Progenitor cell of endocrine pancreas (in vitro differentiated cells): ENCODE measurements around the gene AFG3L2. TPM values are rescaled to one million over a fixed set of nuclear protein-coding genes. Genes with fewer than 3 reads are reported as not detected.

ENCODE experiments used
- DNase-seq: peaks from one replicate; pipeline ENCODE4 v3.0.0; 2021; ENCODE audit warnings: low spot score; ENCODE audit not compliant: unreplicated experiment
- H3K27ac Mint-ChIP-seq: 2 replicates; pipeline ENCODE4 v1.8.0; 2021; ENCODE audit warnings: mild to moderate bottlenecking, moderate library complexity, mixed read lengths
- H3K27me3 Mint-ChIP-seq: 2 replicates; pipeline ENCODE4 v1.8.0; 2021; ENCODE audit warnings: mixed read lengths
- H3K36me3 Mint-ChIP-seq: 2 replicates; pipeline ENCODE4 v1.8.0; 2022; ENCODE audit warnings: mixed read lengths; ENCODE audit not compliant: insufficient read depth
- H3K4me1 Mint-ChIP-seq: 2 replicates; pipeline ENCODE4 v1.8.0; 2021; ENCODE audit warnings: low read depth, mixed read lengths
- H3K4me3 Mint-ChIP-seq: 2 replicates; pipeline ENCODE4 v1.8.0; 2021; ENCODE audit warnings: low read depth, mild to moderate bottlenecking, moderate library complexity, mixed read lengths
- H3K9me3 Mint-ChIP-seq: 2 replicates; pipeline ENCODE4 v1.8.0; 2021; ENCODE audit warnings: low read depth, mixed read lengths
- total RNA-seq: library from RNA; stranded (reverse); gene quantifications from 2 replicates; pipeline ENCODE4 v1.2.1, GENCODE V29; 2021
- TF ChIP-seq, protein P1 (sequence below): fragments of 200-600 bp; sonication (generic); IDR thresholded peaks from one replicate; pipeline ENCODE4 v1.5.0; 2021; ENCODE audit warnings: antibody characterized with exemption, mild to moderate bottlenecking; ENCODE audit not compliant: unreplicated experiment

AFG3L2 gene
- total RNA-seq, 1 donor from 2014 or later = 44.6 TPM

DNA sequence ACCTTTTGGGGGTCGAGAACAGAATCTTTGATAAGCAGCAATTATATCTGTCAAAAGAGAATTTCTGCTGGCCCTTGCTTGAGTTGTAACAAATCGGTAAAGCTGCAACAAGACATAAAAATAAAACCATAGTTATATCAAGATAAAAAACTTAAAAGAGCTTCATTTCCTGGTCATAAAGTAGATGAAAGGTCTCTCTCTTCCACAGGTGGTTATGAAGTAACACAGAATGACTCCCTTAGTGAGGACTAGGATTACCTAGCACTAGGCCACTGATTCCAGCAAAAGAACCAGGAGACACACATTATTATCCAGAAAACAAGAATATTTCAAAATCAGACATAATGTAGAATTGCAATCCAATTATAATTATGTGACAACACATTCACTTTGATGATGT, 5.4 kb downstream of the AFG3L2 start:
- DNase-seq = no peak
- TF ChIP-seq, protein P1, sequence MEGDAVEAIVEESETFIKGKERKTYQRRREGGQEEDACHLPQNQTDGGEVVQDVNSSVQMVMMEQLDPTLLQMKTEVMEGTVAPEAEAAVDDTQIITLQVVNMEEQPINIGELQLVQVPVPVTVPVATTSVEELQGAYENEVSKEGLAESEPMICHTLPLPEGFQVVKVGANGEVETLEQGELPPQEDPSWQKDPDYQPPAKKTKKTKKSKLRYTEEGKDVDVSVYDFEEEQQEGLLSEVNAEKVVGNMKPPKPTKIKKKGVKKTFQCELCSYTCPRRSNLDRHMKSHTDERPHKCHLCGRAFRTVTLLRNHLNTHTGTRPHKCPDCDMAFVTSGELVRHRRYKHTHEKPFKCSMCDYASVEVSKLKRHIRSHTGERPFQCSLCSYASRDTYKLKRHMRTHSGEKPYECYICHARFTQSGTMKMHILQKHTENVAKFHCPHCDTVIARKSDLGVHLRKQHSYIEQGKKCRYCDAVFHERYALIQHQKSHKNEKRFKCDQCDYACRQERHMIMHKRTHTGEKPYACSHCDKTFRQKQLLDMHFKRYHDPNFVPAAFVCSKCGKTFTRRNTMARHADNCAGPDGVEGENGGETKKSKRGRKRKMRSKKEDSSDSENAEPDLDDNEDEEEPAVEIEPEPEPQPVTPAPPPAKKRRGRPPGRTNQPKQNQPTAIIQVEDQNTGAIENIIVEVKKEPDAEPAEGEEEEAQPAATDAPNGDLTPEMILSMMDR = no peak
- no peaks in the 10 kb centered on the region for H3K27me3 Mint-ChIP-seq
- H3K9me3 Mint-ChIP-seq = no peaks in the 10 kb centered on the region
- H3K36me3 Mint-ChIP-seq = peaks cover 11% of the 10 kb centered on the region
- peaks cover 20% of the 10 kb centered on the region for H3K4me1 Mint-ChIP-seq
- H3K4me3 Mint-ChIP-seq = no peak overlapping the region
- H3K27ac Mint-ChIP-seq = no peak overlapping the region

DNA sequence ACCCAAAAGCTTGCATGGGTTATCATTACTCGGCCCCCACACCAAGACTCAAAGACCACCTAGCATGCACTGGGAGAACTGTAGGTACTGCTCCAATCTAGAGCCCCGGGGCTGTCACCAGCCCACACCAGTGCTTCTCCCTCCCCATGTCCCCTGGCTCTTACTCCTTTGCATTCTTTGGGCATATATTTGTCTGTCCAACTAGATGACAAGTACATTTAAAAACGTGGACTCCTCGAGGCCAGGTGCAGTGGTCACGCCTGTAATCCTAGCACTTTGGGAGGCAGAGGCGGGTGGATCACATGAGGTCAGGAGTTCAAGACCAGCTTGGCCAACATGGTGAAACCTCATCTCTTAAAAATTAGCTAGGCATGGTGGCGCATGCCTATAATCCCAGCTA, 7.8 kb downstream of the AFG3L2 start:
- H3K4me1 Mint-ChIP-seq = peaks cover 12% of the 10 kb centered on the region
- H3K27ac Mint-ChIP-seq = peak overlapping the region; percentile 76
- TF ChIP-seq, protein P1 = no peak
- no peak for DNase-seq
- peaks cover 11% of the 10 kb centered on the region for H3K36me3 Mint-ChIP-seq
- H3K9me3 Mint-ChIP-seq = no peaks in the 10 kb centered on the region
- no peak overlapping the region for H3K4me3 Mint-ChIP-seq
- no peaks in the 10 kb centered on the region for H3K27me3 Mint-ChIP-seq

- peaks cover 16% of the 10 kb centered on the region for H3K36me3 Mint-ChIP-seq
- H3K4me1 Mint-ChIP-seq = no peaks in the 10 kb centered on the region
- no peaks in the 10 kb centered on the region for H3K9me3 Mint-ChIP-seq
- H3K4me3 Mint-ChIP-seq = no peak overlapping the region
- H3K27ac Mint-ChIP-seq = no peak overlapping the region
- H3K27me3 Mint-ChIP-seq = no peaks in the 10 kb centered on the region
- TF ChIP-seq, protein P1 = no peak
- no peak for DNase-seq
Measured at GRCh38 chr18:12366784-12367183, 10.2 kb downstream of the AFG3L2 start.

GRCh38 chr18:12366379-12366778, 10.6 kb downstream of the AFG3L2 start:
- Mint-ChIP-seq H3K27ac (peak overlapping the region; percentile 35), H3K9me3 (no peaks in the 10 kb centered on the region), H3K4me3 (no peak overlapping the region), H3K4me1 (no peaks in the 10 kb centered on the region), H3K36me3 (peaks cover 16% of the 10 kb centered on the region), H3K27me3 (no peaks in the 10 kb centered on the region)
- TF ChIP-seq, protein P1 = no peak
- no peak for DNase-seq

- Mint-ChIP-seq H3K9me3 (no peaks in the 10 kb centered on the region), H3K36me3 (peaks cover 20% of the 10 kb centered on the region), H3K27ac (no peak overlapping the region), H3K27me3 (no peaks in the 10 kb centered on the region), H3K4me3 (no peak overlapping the region), H3K4me1 (no peaks in the 10 kb centered on the region)
- DNase-seq = no peak
- TF ChIP-seq, protein P1 = no peak
Measured at GRCh38 chr18:12362473-12363174, 14.4 kb downstream of the AFG3L2 start.
